ENCODE data around the gene DPYD.

The DPYD gene

DNA sequence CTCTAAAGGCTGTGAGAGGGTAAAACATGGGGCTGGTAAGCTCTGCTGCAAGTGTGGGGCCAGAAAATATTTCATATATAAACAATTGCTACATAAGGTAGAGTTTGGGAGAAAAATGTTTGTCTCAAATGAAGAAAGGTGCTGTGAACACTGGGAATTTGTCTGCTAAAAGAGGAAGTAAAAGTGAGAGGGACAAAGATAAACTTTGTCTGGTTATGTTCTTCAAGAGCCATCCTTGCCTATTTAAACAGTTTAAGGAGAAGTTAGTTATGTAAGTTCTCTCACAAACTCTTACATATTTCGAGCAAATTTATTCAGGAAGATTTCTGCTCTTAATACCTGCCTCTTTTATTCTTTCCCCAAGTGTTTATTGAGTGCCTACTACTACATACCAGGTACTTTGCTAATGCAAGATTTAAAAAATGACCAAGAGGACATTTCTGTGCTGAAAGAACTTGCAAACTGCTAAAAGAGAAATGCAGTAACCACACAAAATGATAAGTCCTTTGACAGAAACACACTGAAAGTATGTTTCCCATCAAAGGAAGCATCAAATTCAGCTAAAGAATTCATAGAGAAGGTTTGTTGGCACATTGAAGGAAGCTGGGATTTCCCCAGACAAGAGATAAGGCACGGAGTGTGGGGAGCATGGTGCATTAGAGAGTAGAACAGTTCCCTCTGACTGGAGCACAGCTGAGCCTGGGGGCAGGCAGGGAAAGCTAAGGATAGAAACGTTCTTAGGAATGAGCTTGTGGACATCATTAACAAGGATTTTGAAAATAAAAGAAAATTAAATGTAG is 650.1 kb downstream of the DPYD start:
- TF ChIP-seq, protein P1, sequence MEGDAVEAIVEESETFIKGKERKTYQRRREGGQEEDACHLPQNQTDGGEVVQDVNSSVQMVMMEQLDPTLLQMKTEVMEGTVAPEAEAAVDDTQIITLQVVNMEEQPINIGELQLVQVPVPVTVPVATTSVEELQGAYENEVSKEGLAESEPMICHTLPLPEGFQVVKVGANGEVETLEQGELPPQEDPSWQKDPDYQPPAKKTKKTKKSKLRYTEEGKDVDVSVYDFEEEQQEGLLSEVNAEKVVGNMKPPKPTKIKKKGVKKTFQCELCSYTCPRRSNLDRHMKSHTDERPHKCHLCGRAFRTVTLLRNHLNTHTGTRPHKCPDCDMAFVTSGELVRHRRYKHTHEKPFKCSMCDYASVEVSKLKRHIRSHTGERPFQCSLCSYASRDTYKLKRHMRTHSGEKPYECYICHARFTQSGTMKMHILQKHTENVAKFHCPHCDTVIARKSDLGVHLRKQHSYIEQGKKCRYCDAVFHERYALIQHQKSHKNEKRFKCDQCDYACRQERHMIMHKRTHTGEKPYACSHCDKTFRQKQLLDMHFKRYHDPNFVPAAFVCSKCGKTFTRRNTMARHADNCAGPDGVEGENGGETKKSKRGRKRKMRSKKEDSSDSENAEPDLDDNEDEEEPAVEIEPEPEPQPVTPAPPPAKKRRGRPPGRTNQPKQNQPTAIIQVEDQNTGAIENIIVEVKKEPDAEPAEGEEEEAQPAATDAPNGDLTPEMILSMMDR (IDR thresholded peaks at IDR 0.05; ENCODE audit: extremely low read depth, insufficient read depth, missing control alignments) = no peak
- in situ Hi-C loops (cut with MboI; ENCODE audit: low pct_unique_long_range_greater_than_20kb, low sequenced_read_pairs, unreplicated experiment) = no loop called here
- no peak for DNase-seq (ENCODE audit: low spot score)

DNA sequence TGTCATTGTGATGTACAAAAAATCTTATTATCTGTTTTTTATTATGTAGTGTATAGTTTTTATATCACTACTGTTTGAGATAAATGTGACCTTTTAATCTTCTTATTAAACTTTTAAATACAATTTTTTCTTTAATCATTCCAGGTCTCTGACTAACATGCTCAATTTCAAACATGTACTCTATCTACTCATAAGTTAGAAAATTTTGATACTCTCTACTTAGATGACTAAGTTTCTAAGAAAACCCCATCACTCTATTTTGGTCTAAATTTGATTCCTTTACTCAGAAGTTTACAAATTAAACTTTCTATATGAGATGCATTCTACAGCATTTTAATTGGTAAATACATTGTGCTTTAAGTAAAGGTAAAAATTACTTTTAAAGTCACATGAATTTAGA is 655.2 kb downstream of the DPYD start:
- in situ Hi-C loops (cut with MboI; ENCODE audit: low pct_unique_long_range_greater_than_20kb, low sequenced_read_pairs, unreplicated experiment) = no loop called here
- TF ChIP-seq, protein P1 (IDR thresholded peaks at IDR 0.05; ENCODE audit: extremely low read depth, insufficient read depth, missing control alignments) = no peak
- no peak for DNase-seq (ENCODE audit: low spot score)

DNA sequence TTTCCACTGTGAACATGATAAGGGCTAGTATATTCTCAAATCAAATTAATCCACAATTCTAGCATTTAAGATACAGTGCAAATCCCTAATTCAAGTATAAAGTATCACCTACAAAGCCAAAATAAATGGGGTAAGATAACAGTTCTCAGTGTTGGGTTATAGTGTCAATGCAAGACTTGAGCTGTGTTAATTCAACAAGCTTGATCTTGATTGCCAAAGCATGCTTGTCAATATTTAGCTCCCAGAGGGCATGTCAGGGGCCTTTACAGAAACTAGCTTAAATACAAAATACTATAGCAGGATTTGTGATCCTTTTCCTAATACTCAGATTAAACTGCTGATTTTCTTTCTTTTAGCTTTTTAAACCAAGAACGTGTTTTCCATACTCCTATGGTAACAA is 658.0 kb downstream of the DPYD start:
- in situ Hi-C loops (cut with MboI; ENCODE audit: low pct_unique_long_range_greater_than_20kb, low sequenced_read_pairs, unreplicated experiment) = no loop called here
- TF ChIP-seq, protein P1 (IDR thresholded peaks at IDR 0.05; ENCODE audit: extremely low read depth, insufficient read depth, missing control alignments) = no peak
- DNase-seq (ENCODE audit: low spot score) = no peak

DNA sequence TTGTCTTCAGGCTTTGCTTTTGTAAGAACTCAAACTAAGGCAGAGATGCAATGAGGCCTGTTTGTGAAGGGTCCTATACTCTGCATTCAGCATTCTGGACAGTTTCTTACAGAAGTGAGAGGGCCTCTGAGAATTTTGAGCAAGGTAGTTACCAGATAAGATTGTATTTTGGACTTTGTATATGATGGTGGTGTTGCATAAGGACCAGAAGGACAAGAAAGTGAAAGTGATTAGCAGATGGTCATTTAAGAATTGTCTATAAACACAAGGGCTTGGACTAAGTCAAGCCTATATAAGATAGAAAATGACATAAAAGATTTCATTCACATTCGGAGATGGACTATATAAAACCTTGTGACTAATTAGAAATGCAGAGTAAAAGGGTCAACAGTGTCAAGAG is 662.2 kb downstream of the DPYD start:
- in situ Hi-C loops (cut with MboI; ENCODE audit: low pct_unique_long_range_greater_than_20kb, low sequenced_read_pairs, unreplicated experiment) = no loop called here

DNA sequence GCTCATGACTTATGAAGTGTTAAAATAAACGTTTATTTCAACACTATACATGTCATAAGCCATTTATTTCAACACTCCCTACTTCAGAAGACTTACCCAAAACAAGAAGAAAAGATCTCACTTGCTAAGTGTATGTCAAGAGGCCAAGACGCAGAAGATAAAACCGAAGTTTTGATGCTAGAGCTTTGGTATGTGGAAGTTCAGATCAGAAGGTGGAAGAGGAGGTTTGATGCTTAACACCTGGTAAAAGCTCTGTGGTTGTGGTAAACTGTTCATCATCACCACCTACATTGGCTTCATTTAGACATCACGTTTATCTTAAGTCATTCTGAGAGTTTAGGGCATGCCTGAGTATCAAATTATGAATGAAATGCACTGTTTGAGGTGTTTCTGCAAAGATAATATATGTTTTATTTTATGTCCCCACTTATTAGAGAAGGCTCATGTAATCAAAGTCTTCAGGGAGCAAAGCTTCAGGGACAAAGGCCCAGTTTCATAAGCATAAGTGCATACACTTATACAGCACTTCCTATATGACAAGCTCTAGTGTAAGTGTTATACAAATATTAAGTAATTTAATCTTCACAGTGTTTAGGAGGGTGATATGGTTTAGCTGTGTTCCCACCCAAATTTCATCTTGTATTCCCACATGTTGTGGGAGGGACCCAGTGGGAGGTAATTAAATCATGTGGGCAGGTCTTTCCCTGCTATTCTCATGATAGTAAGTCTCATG is 665.9 kb downstream of the DPYD start:
- DNase-seq (ENCODE audit: low spot score) = no peak
- in situ Hi-C loops (cut with MboI; ENCODE audit: low pct_unique_long_range_greater_than_20kb, low sequenced_read_pairs, unreplicated experiment) = no loop called here

More for the DNA sequence above, 662.2 kb downstream of the DPYD start:
- TF ChIP-seq, protein P1 (IDR thresholded peaks at IDR 0.05; ENCODE audit: extremely low read depth, insufficient read depth, missing control alignments) = no peak
- no peak for DNase-seq (ENCODE audit: low spot score)

DNA sequence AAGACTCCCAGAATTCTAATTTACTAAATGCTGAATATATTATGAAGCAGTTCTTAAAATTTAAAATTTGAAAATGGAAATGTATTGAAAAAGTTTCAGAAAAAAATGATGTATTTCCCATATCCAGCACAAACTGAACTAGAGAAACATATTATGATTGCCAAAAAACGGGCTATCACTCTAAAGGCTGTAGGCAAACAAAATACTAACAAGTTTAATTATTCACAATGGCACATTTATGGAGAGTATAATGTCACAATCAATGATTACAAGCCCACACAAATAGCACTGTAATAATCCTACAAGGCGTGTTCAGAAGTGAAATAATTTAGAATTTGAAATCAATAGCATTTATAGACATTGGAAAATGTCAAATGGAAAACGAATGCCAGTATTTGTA is 667.9 kb downstream of the DPYD start:
- in situ Hi-C loops (cut with MboI; ENCODE audit: low pct_unique_long_range_greater_than_20kb, low sequenced_read_pairs, unreplicated experiment) = no loop called here
- no peak for DNase-seq (ENCODE audit: low spot score)
- TF ChIP-seq, protein P1 (IDR thresholded peaks at IDR 0.05; ENCODE audit: extremely low read depth, insufficient read depth, missing control alignments) = no peak

More for the DNA sequence above, 665.9 kb downstream of the DPYD start:
- TF ChIP-seq, protein P1 (IDR thresholded peaks at IDR 0.05; ENCODE audit: extremely low read depth, insufficient read depth, missing control alignments) = no peak

All from GM13977 (cell line).